ENCODE measurements around the gene GFOD1.

GRCh38 chr6:13519839-13520238 is 32.4 kb upstream of the GFOD1 start:
- TF ChIP-seq CTCF (conservative IDR thresholded peaks at IDR 0.05; ENCODE audit: low read depth, low read length) (no peak), RCOR1 (IDR thresholded peaks at IDR 0.05; ENCODE audit: insufficient replicate concordance, low read length) (no peak), CHD1 (IDR thresholded peaks at IDR 0.05; ENCODE audit: low read depth, low read length) (no peak), FOS (IDR thresholded peaks at IDR 0.05; ENCODE audit: low read depth, low read length) (no peak), POLR2A (IDR thresholded peaks at IDR 0.05; ENCODE audit: low read depth, low read length) (no peak), MAZ (IDR thresholded peaks at IDR 0.05; ENCODE audit: borderline replicate concordance, low read depth, low read length) (no peak)
